ENCODE measurements around the gene ZNF573.
A peak's percentile ranks its signal among the peaks of the same experiment; 100 is the strongest.

Gene ZNF573

DNA sequence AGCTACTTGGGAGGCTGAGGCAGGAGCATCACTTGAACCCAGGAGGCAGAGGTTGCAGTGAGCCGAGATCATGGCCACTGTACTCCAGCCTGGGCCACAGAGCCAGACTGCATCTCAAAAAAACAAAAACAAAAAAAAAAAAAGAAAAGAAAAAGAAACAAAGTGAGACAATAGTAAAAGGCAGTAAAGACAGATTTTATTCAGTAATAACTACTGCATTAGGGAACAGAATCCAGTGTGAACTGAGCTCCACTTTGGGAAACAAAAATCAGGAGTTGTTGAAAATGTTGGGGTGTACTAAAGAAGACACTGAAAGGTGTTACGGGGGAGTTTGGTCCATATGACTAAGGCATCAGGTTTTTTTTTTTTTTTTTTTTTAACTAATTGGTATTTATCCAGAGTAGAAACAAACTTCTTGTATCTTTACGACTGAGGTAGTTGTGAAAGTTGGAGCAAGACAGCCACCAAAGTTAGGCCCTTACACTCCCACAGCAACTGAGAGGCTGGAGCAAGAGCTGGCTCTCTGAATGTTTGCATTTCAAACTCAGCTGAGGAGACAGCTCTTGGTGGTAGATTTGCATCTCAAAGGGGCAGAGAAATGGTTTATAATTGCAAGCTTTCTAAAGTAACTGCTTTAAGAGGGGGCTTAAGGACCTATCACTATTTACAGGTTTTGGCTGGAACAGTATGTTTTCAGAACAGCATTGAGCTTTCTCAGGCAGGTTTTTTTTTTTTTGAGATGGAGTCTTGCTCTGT, 84.1 kb downstream of the ZNF573 start:
- Histone ChIP-seq H3K4me2 (ENCODE audit: insufficient read depth, low read length) (no peak overlapping the region), H3K9me3 (ENCODE audit: insufficient read depth, low read length, severe bottlenecking) (no peaks in the 10 kb centered on the region), H3K79me2 (ENCODE audit: insufficient read depth, low read length) (peaks cover 6% of the 10 kb centered on the region; the same call in 1 of the 2 replicates), H3K27ac (ENCODE audit: low read length) (no peak overlapping the region), H2AFZ (ENCODE audit: low read depth, low read length) (no peak overlapping the region), H3K9ac (ENCODE audit: low read depth, low read length) (no peak overlapping the region), H3K4me3 (ENCODE audit: low read depth in 1 of 2, low read length in 2 of 2) (no peak overlapping the region), H3K36me3 (ENCODE audit: insufficient read depth, low read length) (peaks cover 37% of the 10 kb centered on the region), H3K4me1 (ENCODE audit: insufficient read depth, low read length) (peaks cover 23% of the 10 kb centered on the region), H3K27me3 (ENCODE audit: insufficient read depth, low read length, poor library complexity) (no peaks in the 10 kb centered on the region), H4K20me1 (ENCODE audit: insufficient read depth, low read length) (no peaks in the 10 kb centered on the region)
- ATAC-seq (ENCODE audit: insufficient read depth, low read depth): no peak
- DNase-seq: no peak
- TF ChIP-seq, protein P1, sequence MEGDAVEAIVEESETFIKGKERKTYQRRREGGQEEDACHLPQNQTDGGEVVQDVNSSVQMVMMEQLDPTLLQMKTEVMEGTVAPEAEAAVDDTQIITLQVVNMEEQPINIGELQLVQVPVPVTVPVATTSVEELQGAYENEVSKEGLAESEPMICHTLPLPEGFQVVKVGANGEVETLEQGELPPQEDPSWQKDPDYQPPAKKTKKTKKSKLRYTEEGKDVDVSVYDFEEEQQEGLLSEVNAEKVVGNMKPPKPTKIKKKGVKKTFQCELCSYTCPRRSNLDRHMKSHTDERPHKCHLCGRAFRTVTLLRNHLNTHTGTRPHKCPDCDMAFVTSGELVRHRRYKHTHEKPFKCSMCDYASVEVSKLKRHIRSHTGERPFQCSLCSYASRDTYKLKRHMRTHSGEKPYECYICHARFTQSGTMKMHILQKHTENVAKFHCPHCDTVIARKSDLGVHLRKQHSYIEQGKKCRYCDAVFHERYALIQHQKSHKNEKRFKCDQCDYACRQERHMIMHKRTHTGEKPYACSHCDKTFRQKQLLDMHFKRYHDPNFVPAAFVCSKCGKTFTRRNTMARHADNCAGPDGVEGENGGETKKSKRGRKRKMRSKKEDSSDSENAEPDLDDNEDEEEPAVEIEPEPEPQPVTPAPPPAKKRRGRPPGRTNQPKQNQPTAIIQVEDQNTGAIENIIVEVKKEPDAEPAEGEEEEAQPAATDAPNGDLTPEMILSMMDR (IDR thresholded peaks at IDR 0.05; ENCODE audit: borderline replicate concordance, extremely low read depth, low read length, poor library complexity, severe bottlenecking): no peak
- TF ChIP-seq EZH2 (IDR thresholded peaks at IDR 0.05; ENCODE audit: borderline replicate concordance, low read depth, low read length, severe bottlenecking): no peak

DNA sequence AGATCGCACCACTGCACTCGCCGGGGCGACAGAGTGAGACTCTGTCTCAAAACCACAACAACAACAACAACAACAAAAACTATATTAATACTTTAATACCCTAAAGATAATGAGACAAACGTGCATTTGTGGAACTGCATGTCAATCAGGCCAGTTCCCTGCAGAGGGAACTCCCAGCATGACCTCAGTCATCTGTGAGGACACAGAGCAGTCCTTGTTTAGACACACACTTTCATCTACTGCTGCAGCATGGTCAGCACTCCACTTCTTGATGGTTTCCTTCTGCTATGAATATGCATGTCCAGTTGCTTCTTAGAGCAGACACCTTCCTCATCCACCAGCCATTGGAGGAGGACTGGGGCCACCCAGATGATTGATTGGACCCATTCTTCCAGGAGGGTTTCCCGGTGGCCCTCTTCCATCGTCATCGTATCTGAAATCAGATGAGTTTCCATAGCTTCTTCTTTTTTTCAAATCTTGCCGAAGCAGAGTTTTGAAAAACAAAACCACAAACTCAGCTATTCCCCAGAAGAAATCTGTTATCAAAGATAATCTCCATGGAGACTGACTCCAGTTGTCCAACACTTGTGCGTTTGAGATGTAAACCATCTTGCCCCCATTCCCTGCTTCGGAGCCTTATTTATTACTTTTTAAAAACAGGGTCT, 86.3 kb downstream of the ZNF573 start:
- peak overlapping the region; percentile 62; the same call in 1 of the 2 replicates for H3K9ac ChIP-seq (ENCODE audit: low read depth, low read length)
- DNase-seq (no peak), ATAC-seq (ENCODE audit: insufficient read depth, low read depth) (no peak)
- H3K27ac ChIP-seq (ENCODE audit: low read length): no peak overlapping the region
- peak overlapping the region; percentile 91 for H2AFZ ChIP-seq (ENCODE audit: low read depth, low read length)
- no peaks in the 10 kb centered on the region for H3K9me3 ChIP-seq (ENCODE audit: insufficient read depth, low read length, severe bottlenecking)
- peaks cover 15% of the 10 kb centered on the region for H3K36me3 ChIP-seq (ENCODE audit: insufficient read depth, low read length)
- H3K4me3 ChIP-seq (ENCODE audit: low read depth in 1 of 2, low read length in 2 of 2): peak overlapping the region in 1 of 2 experiments; percentile 62; a peak in 2 of 4 replicates
- H3K79me2 ChIP-seq (ENCODE audit: insufficient read depth, low read length): peaks cover 6% of the 10 kb centered on the region; the same call in 1 of the 2 replicates
- H3K4me2 ChIP-seq (ENCODE audit: insufficient read depth, low read length): peak overlapping the region; percentile 67; the same call in 1 of the 2 replicates
- no peaks in the 10 kb centered on the region for H4K20me1 ChIP-seq (ENCODE audit: insufficient read depth, low read length)
- H3K27me3 ChIP-seq (ENCODE audit: insufficient read depth, low read length, poor library complexity): no peaks in the 10 kb centered on the region
- peaks cover 32% of the 10 kb centered on the region for H3K4me1 ChIP-seq (ENCODE audit: insufficient read depth, low read length)
- TF ChIP-seq, protein P1 (IDR thresholded peaks at IDR 0.05; ENCODE audit: borderline replicate concordance, extremely low read depth, low read length, poor library complexity, severe bottlenecking): no peak
- no peak for TF ChIP-seq EZH2 (IDR thresholded peaks at IDR 0.05; ENCODE audit: borderline replicate concordance, low read depth, low read length, severe bottlenecking)

DNA sequence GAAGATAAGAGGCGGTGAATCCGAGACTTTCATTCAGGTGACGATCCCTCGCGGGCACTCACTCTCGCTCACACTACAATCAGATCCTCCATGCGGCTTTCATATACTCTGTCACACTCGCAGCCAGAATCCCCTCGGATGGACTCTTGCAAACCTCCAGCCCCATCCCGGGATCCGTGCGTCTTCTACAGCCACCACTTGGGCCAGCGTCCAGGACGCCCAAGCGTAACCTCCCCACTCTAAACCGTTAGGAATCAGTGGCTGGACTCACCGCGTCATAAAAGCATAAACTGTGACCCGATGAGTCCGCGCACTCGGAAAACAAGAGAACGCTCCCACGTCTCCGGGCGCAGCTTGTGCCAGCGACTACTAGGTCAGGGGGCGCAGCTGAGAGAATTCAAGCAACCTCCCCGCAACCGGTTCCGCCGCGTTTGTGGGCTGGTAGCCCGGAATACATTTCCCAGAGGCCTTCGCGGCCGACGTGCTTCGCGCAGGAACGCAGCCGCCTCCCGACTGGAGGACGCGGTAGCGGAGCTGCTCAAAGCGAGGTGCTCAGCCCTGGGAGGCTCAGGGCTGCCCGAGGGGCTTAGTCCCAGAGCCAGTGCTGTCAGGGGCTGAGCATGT, 87.4 kb downstream of the ZNF573 start:
- Histone ChIP-seq H3K79me2 (ENCODE audit: insufficient read depth, low read length) (peaks cover 6% of the 10 kb centered on the region; the same call in 1 of the 2 replicates), H3K9me3 (ENCODE audit: insufficient read depth, low read length, severe bottlenecking) (no peaks in the 10 kb centered on the region), H3K27me3 (ENCODE audit: insufficient read depth, low read length, poor library complexity) (no peaks in the 10 kb centered on the region), H3K4me1 (ENCODE audit: insufficient read depth, low read length) (peaks cover 32% of the 10 kb centered on the region), H3K9ac (ENCODE audit: low read depth, low read length) (peak overlapping the region; percentile 62), H3K4me2 (ENCODE audit: insufficient read depth, low read length) (peak overlapping the region; percentile 67), H3K36me3 (ENCODE audit: insufficient read depth, low read length) (peaks cover 7% of the 10 kb centered on the region), H3K4me3 (ENCODE audit: low read depth in 1 of 2, low read length in 2 of 2) (peak overlapping the region; percentile 37 to 62; a peak in 3 of 4 replicates), H4K20me1 (ENCODE audit: insufficient read depth, low read length) (no peaks in the 10 kb centered on the region), H3K27ac (ENCODE audit: low read length) (peak overlapping the region; percentile 75), H2AFZ (ENCODE audit: low read depth, low read length) (peak overlapping the region; percentile 91)
- peak; percentile 92 for DNase-seq
- TF ChIP-seq, protein P1 (IDR thresholded peaks at IDR 0.05; ENCODE audit: borderline replicate concordance, extremely low read depth, low read length, poor library complexity, severe bottlenecking): peak; percentile 47
- no peak for TF ChIP-seq EZH2 (IDR thresholded peaks at IDR 0.05; ENCODE audit: borderline replicate concordance, low read depth, low read length, severe bottlenecking)
- ATAC-seq (ENCODE audit: insufficient read depth, low read depth): peak; percentile 98
